BE2C (cell line): ENCODE measurements around the gene ANKLE2.

ENCODE experiments used
- DNase-seq: peaks from one replicate; pipeline ENCODE4 v3.0.0-alpha.2; 2020
- H3K27me3 ChIP-seq: fragments of 250-450 bp; sonication (Bioruptor Pico); 2 replicates; pipeline ENCODE4 v1.5.1; 2020; ENCODE audit warnings: mild to moderate bottlenecking
- H3K36me3 ChIP-seq: fragments of 250-450 bp; sonication (Bioruptor Pico); 2 replicates; pipeline ENCODE4 v1.5.1; 2020; ENCODE audit warnings: mild to moderate bottlenecking
- H3K4me1 ChIP-seq: fragments of 250-450 bp; sonication (Bioruptor Pico); 2 replicates; pipeline ENCODE4 v1.5.1; 2020
- H3K4me3 ChIP-seq: 2 replicates; pipeline ENCODE4 v1.5.1; 2011; ENCODE audit warnings: low read depth, low read length
- H3K9me3 ChIP-seq: fragments of 250-450 bp; sonication (Bioruptor Pico); 2 replicates; pipeline ENCODE4 v1.5.1; 2020
- CTCF ChIP-seq: IDR thresholded peaks from 2 replicates; pipeline ENCODE4 v1.5.1; 2012; ENCODE audit warnings: mild to moderate bottlenecking, low read depth, low read length

ANKLE2 gene

GRCh38 chr12:132717011-132717410 is 44.6 kb downstream of the ANKLE2 start:
- H3K27me3 ChIP-seq, result no peaks in the 10 kb centered on the region
- H3K4me1 ChIP-seq, result no peaks in the 10 kb centered on the region
- peaks cover 76% of the 10 kb centered on the region for H3K36me3 ChIP-seq
- DNase-seq, result no peak
- TF ChIP-seq CTCF, result no peak
- no peaks in the 10 kb centered on the region for H3K9me3 ChIP-seq
- H3K4me3 ChIP-seq, result no peak overlapping the region

DNA sequence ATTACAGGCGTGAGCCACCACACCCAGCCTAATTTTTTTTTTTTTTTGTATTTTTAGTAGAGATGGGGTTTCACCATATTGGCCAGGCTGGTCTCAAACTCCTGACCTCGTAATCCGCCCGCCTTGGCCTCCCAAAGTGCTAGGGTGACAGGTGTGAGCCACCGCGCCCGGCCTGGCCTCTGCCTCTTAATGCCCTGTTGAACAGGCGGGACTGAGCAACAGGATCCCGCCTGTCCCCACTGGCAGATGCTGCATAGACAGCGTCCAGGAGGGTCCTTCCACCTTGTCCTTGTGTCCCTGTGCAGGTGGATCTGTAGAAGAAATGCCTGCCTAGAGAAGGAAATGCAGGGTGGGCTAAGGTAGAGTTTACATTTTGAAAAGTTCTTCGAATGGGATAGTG is 45.3 kb downstream of the ANKLE2 start:
- Histone ChIP-seq H3K4me3 (no peak overlapping the region), H3K9me3 (no peaks in the 10 kb centered on the region), H3K27me3 (no peaks in the 10 kb centered on the region), H3K4me1 (no peaks in the 10 kb centered on the region), H3K36me3 (peaks cover 70% of the 10 kb centered on the region)
- no peak for DNase-seq
- TF ChIP-seq CTCF, result no peak

GRCh38 chr12:132715874-132716273 is 45.8 kb downstream of the ANKLE2 start:
- no peak for TF ChIP-seq CTCF
- peaks cover 65% of the 10 kb centered on the region for H3K36me3 ChIP-seq
- H3K4me1 ChIP-seq, result no peaks in the 10 kb centered on the region
- no peaks in the 10 kb centered on the region for H3K9me3 ChIP-seq
- no peaks in the 10 kb centered on the region for H3K27me3 ChIP-seq
- DNase-seq, result no peak
- no peak overlapping the region for H3K4me3 ChIP-seq

- Histone ChIP-seq H3K4me3 (no peak overlapping the region), H3K36me3 (peaks cover 46% of the 10 kb centered on the region), H3K4me1 (no peaks in the 10 kb centered on the region), H3K9me3 (no peaks in the 10 kb centered on the region), H3K27me3 (no peaks in the 10 kb centered on the region)
- TF ChIP-seq CTCF, result no peak
- DNase-seq, result no peak
Measured at GRCh38 chr12:132713123-132713522, 48.5 kb downstream of the ANKLE2 start.

- no peaks in the 10 kb centered on the region for H3K9me3 ChIP-seq
- H3K4me3 ChIP-seq, result peak overlapping the region; percentile 69
- H3K36me3 ChIP-seq, result peaks cover 27% of the 10 kb centered on the region
- no peak for TF ChIP-seq CTCF
- no peaks in the 10 kb centered on the region for H3K27me3 ChIP-seq
- no peaks in the 10 kb centered on the region for H3K4me1 ChIP-seq
- DNase-seq, result no peak
Measured at GRCh38 chr12:132711080-132711843, 50.4 kb downstream of the ANKLE2 start.

DNA sequence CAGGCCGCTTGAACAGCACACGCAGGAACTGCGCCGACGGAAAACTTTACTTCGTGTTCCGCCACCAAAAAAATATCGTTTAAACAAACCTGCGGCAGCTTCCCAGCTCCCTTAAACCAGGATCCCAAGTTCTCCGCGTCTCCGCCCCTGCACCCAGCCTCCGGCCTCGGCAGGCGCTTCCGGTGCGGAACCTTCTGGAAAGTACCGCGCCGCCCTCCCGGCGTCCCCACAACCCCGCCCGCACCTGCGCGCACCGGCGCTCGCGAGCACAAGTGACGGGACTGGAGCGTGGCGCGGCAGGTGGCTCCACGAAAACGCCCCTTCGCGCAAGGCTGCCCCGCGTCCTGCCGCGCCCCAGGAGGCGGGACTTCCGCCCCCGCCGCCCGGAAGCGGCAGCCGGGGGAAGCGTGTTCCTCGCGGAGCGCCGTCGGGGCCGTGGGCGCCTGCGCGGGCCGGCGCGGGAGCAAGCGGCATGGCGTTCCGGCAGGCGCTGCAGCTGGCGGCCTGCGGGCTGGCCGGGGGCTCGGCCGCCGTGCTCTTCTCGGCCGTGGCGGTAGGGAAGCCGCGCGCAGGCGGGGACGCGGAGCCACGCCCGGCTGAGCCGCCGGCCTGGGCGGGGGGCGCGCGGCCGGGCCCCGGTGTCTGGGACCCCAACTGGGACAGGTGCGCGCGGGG is 51.1 kb downstream of the ANKLE2 start, which contains the start of gene PGAM5:
TSS of gene PGAM5 (plus strand) at position 438 of the 675 bp plus-strand sequence. CDS start at position 473, 35 bp downstream.
- peaks cover 22% of the 10 kb centered on the region for H3K36me3 ChIP-seq
- DNase-seq, result peak; percentile 87

More for the DNA sequence above, 51.1 kb downstream of the ANKLE2 start, which contains the start of gene PGAM5:
- Histone ChIP-seq H3K27me3 (no peaks in the 10 kb centered on the region), H3K4me1 (no peaks in the 10 kb centered on the region), H3K9me3 (no peaks in the 10 kb centered on the region), H3K4me3 (peak within 1 kb of the TSS; percentile 69)
- TF ChIP-seq CTCF, result no peak
